H1 (cell line): ENCODE results near the gene POLR2M. TPM values are rescaled to one million over a fixed set of nuclear protein-coding genes. Genes with fewer than 3 reads are reported as not detected.

ENCODE experiments used
- polyA plus RNA-seq, 7 experiments: library from polyadenylated mRNA; depleted of rRNA in 3 of 7; stranded (reverse) in 5 of 7; unstranded in 2 of 7; fragments of >200 nt in 5 of 7; fragments of 200-250 nt in 2 of 7; gene quantifications; 1 replicate in 5 of 7; 2 replicates in 1 of 7; 4 replicates in 1 of 7; pipeline versions ENCODE4 v1.2.1 to v1.2.3, GENCODE V29; 2011 to 2013; ENCODE audit warnings: missing spikeins in 2 of 7, mixed read lengths in 2 of 7
- total RNA-seq: library from RNA; stranded (reverse); fragmentation: NEBNext Ultra II Directional; extraction: Animal tissue kit (Norgen Biotek cat#: 25700); gene quantifications from 2 replicates; pipeline ENCODE4 v1.2.1, GENCODE V29; 2021

POLR2M gene
- total and polyA plus RNA-seq, 2 of the 8 experiments (the other 6 are each of a cell fraction or from before 2014, with no cell fraction given) = 32.7 to 55.1 TPM

Other genes starting within 250 kb of the POLR2M start
- 0.65 and 0.94 TPM in 2 replicates for gene MYZAP, start 114.8 kb upstream of the POLR2M start, total RNA-seq
- gene MYZAP, start 114.8 kb upstream of the POLR2M start, polyA plus RNA-seq (2011; rRNA removed) = 0.25 and 0.41 TPM in 2 replicates